H1 (cell line): ENCODE data around the gene PDXDC1. TPM values are rescaled to one million over a fixed set of nuclear protein-coding genes. Genes with fewer than 3 reads are reported as not detected.
"Not testable (repeated sequence)": the region's sequence is repeated elsewhere in the genome, so short reads cannot be mapped to it uniquely, and the experiment has no call there.

Experiments
- CTCF ChIA-PET: fragments of 300-600 bp; sonication (Branson Sonifier 250); formaldehyde crosslinking; loops from one replicate; lab custom pipeline; 2021; ENCODE audit not compliant: partially characterized antibody; lab: Charles Lee
- POLR2A ChIA-PET: fragments of 300-600 bp; sonication (Branson Sonifier 250); formaldehyde crosslinking; loops from one replicate; lab custom pipeline; 2021; ENCODE audit warnings: inconsistent platforms; ENCODE audit not compliant: partially characterized antibody; lab: Charles Lee
- DNase-seq, 2 experiments: peaks; one replicate each; pipeline versions ENCODE4 v3.0.0 to v3.0.0-alpha.2; 2010 to 2022; ENCODE audit warnings: low spot score in 2 of 2, low read depth in 1 of 2, mixed read lengths in 1 of 2
- FAIRE-seq: peaks from 2 replicates; lab custom pipeline; 2011; peaks lifted over from hg19 to GRCh38; lab: Jason Lieb, UNC
- H2AFZ ChIP-seq: 2 replicates; pipeline ENCODE4 v1.8.1; 2012; ENCODE audit warnings: low read length, inconsistent platforms
- H2AK5ac ChIP-seq: 2 replicates; pipeline ENCODE4 v1.6.1; 2013; ENCODE audit warnings: low read depth, low read length
- H2BK120ac ChIP-seq: replicated peaks from 2 replicates; pipeline ENCODE3; 2013; ENCODE audit warnings: low read depth, low read length, inconsistent platforms
- H2BK12ac ChIP-seq: 2 replicates; pipeline ENCODE4 v1.6.1; 2013; ENCODE audit warnings: low read depth, low read length
- H2BK15ac ChIP-seq: 2 replicates; pipeline ENCODE4 v1.6.1; 2013; ENCODE audit warnings: low read length
- H2BK20ac ChIP-seq: 2 replicates; pipeline ENCODE4 v1.6.1; 2013; ENCODE audit warnings: low read length
- H2BK5ac ChIP-seq: 2 replicates; pipeline ENCODE4 v1.6.1; 2013; ENCODE audit warnings: low read depth, low read length
- H3K14ac ChIP-seq: 2 replicates; pipeline ENCODE4 v1.6.1; 2013; ENCODE audit warnings: inconsistent platforms; ENCODE audit not compliant: insufficient read length
- H3K18ac ChIP-seq: 2 replicates; pipeline ENCODE4 v1.6.1; 2013; ENCODE audit warnings: low read length; ENCODE audit errors: extremely low read depth
- H3K23ac ChIP-seq: 2 replicates; pipeline ENCODE4 v1.6.1; 2013; ENCODE audit warnings: inconsistent platforms; ENCODE audit not compliant: insufficient read length
- H3K23me2 ChIP-seq: 2 replicates; pipeline ENCODE4 v1.6.1; 2013; ENCODE audit warnings: low read depth, low read length
- H3K27ac ChIP-seq: 2 replicates; pipeline ENCODE4 v1.6.1; 2011; ENCODE audit warnings: low read depth, low read length, inconsistent platforms
- H3K27me3 ChIP-seq, 4 experiments: replicated peaks in 1 of 4; 1 replicate in 1 of 4; 2 replicates in 3 of 4; pipeline versions ENCODE4 v1.6.1 to v1.8.1; 2011 to 2013; ENCODE audit warnings: low read length in 3 of 4, mild to moderate bottlenecking in 3 of 4, inconsistent platforms in 2 of 4, mixed read lengths in 2 of 4, moderate library complexity in 1 of 4; ENCODE audit not compliant: control insufficient read depth in 3 of 4, insufficient read depth in 3 of 4; ENCODE audit errors: extremely low read depth in 1 of 4
- H3K36me3 ChIP-seq, 4 experiments: 2 replicates each; pipeline versions ENCODE4 v1.6.1 to v1.8.1; 2011 to 2013; ENCODE audit warnings: mild to moderate bottlenecking in 4 of 4, low read length in 3 of 4, moderate library complexity in 2 of 4, control low read depth in 1 of 4, inconsistent platforms in 1 of 4; ENCODE audit not compliant: insufficient read depth in 4 of 4, control insufficient read depth in 2 of 4
- H3K4ac ChIP-seq: replicated peaks from 2 replicates; pipeline ENCODE3; 2013; ENCODE audit warnings: low read length, low read depth, mixed read lengths, inconsistent platforms; ENCODE audit not compliant: insufficient read length
- H3K4me1 ChIP-seq, 4 experiments: replicated peaks in 1 of 4; 1 replicate in 1 of 4; 2 replicates in 3 of 4; pipeline versions ENCODE4 v1.6.1 to v1.8.1; 2011 to 2013; ENCODE audit warnings: low read length in 3 of 4, inconsistent platforms in 2 of 4, mixed read lengths in 1 of 4; ENCODE audit not compliant: insufficient read depth in 4 of 4, control insufficient read depth in 3 of 4
- H3K4me2 ChIP-seq, 2 experiments: 2 replicates each; pipeline versions ENCODE4 v1.6.1 to v1.8.1; 2011 to 2013; ENCODE audit warnings: low read depth in 2 of 2, low read length in 2 of 2, control low read depth in 1 of 2, inconsistent platforms in 1 of 2, mild to moderate bottlenecking in 1 of 2; ENCODE audit not compliant: insufficient read depth in 1 of 2
- H3K4me3 ChIP-seq, 4 experiments: fragments of 200-600, 300-600 bp in 1 of 4; sonication (generic), shearing (Covaris generic), sonication (Bioruptor Twin) in 1 of 4; 2 replicates each; pipeline versions ENCODE4 v1.5.1 to v1.8.1; 2011 to 2016; ENCODE audit warnings: low read length in 4 of 4, low read depth in 3 of 4, control low read depth in 2 of 4, inconsistent platforms in 2 of 4, mild to moderate bottlenecking in 2 of 4, mixed read lengths in 1 of 4, moderate library complexity in 1 of 4; ENCODE audit not compliant: insufficient read depth in 2 of 4; ENCODE audit errors: extremely low read depth in 1 of 4
- H3K56ac ChIP-seq: replicated peaks from 2 replicates; pipeline ENCODE3; 2013; ENCODE audit warnings: low read depth, mild to moderate bottlenecking, mixed read lengths, low read length, inconsistent platforms; ENCODE audit not compliant: insufficient read length
- H3K79me1 ChIP-seq: 2 replicates; pipeline ENCODE4 v1.6.1; 2013; ENCODE audit warnings: low read depth, low read length, control low read depth
- H3K79me2 ChIP-seq, 2 experiments: 2 replicates each; pipeline versions ENCODE4 v1.6.1 to v1.8.1; 2012 to 2013; ENCODE audit warnings: low read length in 2 of 2, mild to moderate bottlenecking in 2 of 2, inconsistent platforms in 1 of 2; ENCODE audit not compliant: insufficient read depth in 2 of 2, control insufficient read depth in 1 of 2
- H3K9ac ChIP-seq, 4 experiments: replicated peaks in 1 of 4; 1 replicate in 1 of 4; 2 replicates in 3 of 4; pipeline versions ENCODE4 v1.6.1 to v1.8.1; 2011 to 2013; ENCODE audit warnings: low read depth in 3 of 4, low read length in 3 of 4, control low read depth in 2 of 4, mild to moderate bottlenecking in 2 of 4, moderate library complexity in 2 of 4, inconsistent platforms in 1 of 4; ENCODE audit errors: extremely low read depth in 1 of 4
- H3K9me3 ChIP-seq, 2 experiments: 2 replicates each; pipeline versions ENCODE4 v1.6.1 to v1.8.1; 2012 to 2013; ENCODE audit warnings: mild to moderate bottlenecking in 2 of 2, moderate library complexity in 2 of 2, control low read depth in 1 of 2, inconsistent platforms in 1 of 2, low read depth in 1 of 2, low read length in 1 of 2, mixed read lengths in 1 of 2; ENCODE audit not compliant: insufficient read depth in 2 of 2
- H4K20me1 ChIP-seq, 2 experiments: replicated peaks in 1 of 2; 2 replicates each; pipeline versions ENCODE3 to v1.8.1; 2011 to 2013; ENCODE audit warnings: inconsistent platforms in 2 of 2, low read length in 2 of 2, mild to moderate bottlenecking in 1 of 2; ENCODE audit not compliant: insufficient read depth in 2 of 2, control insufficient read depth in 1 of 2
- H4K5ac ChIP-seq: 2 replicates; pipeline ENCODE4 v1.6.1; 2013; ENCODE audit warnings: low read length, low read depth, mixed read lengths, inconsistent platforms; ENCODE audit not compliant: insufficient read length
- H4K8ac ChIP-seq: 2 replicates; pipeline ENCODE4 v1.8.0; 2013; ENCODE audit warnings: mild to moderate bottlenecking, moderate library complexity, low read length, inconsistent platforms; ENCODE audit not compliant: insufficient read depth; ENCODE audit errors: extremely low read depth
- H4K91ac ChIP-seq: replicated peaks from 2 replicates; pipeline ENCODE3; 2013; ENCODE audit warnings: low read length, mixed read lengths, inconsistent platforms; ENCODE audit not compliant: insufficient read length
- WGBS, 2 experiments: shearing (Covaris generic) in 1 of 2; methylation state at CpG; one replicate each; pipeline versions ENCODE4 v1.1.6 to v1.1.7; 2013 to 2015; ENCODE audit warnings: low lambda C conversion rate in 2 of 2, mixed read lengths in 2 of 2, inconsistent platforms in 1 of 2, low coverage in 1 of 2, missing lambda C conversion rate in 1 of 2; ENCODE audit not compliant: insufficient replicate concordance in 2 of 2, insufficient coverage in 1 of 2, insufficient read length in 1 of 2; ENCODE audit errors: extremely low coverage in 1 of 2, missing lambda C conversion rate in 1 of 2; 5-methylcytosine and 5-hydroxymethylcytosine counted together
- polyA plus RNA-seq, 7 experiments: library from polyadenylated mRNA; depleted of rRNA in 3 of 7; stranded (reverse) in 5 of 7; unstranded in 2 of 7; fragments of >200 nt in 5 of 7; fragments of 200-250 nt in 2 of 7; gene quantifications; 1 replicate in 5 of 7; 2 replicates in 1 of 7; 4 replicates in 1 of 7; pipeline versions ENCODE4 v1.2.1 to v1.2.3, GENCODE V29; 2011 to 2013; ENCODE audit warnings: missing spikeins in 2 of 7, mixed read lengths in 2 of 7
- total RNA-seq: library from RNA; stranded (reverse); fragmentation: NEBNext Ultra II Directional; extraction: Animal tissue kit (Norgen Biotek cat#: 25700); gene quantifications from 2 replicates; pipeline ENCODE4 v1.2.1, GENCODE V29; 2021

Gene PDXDC1
- total and polyA plus RNA-seq, 2 of the 8 experiments (the other 6 are each of a cell fraction or from before 2014, with no cell fraction given): 56.6 to 118 TPM

GRCh38 chr16:15180946-15181345 lies 206.1 kb downstream of the PDXDC1 start:
- H3K27ac ChIP-seq, H3K79me1 ChIP-seq, H3K27me3 ChIP-seq, H2BK15ac ChIP-seq, H2BK5ac ChIP-seq, FAIRE-seq, H3K14ac ChIP-seq, POLR2A ChIA-PET, H3K4me2 ChIP-seq, H3K23ac ChIP-seq, H3K4me1 ChIP-seq, H4K8ac ChIP-seq, H2BK20ac ChIP-seq, H2AK5ac ChIP-seq, H3K9me3 ChIP-seq, H4K91ac ChIP-seq, H3K79me2 ChIP-seq, DNase-seq, H3K36me3 ChIP-seq, H3K9ac ChIP-seq, H2BK12ac ChIP-seq, CTCF ChIA-PET, H3K18ac ChIP-seq, H3K23me2 ChIP-seq, H2AFZ ChIP-seq, H4K5ac ChIP-seq, H2BK120ac ChIP-seq, H3K4me3 ChIP-seq, H4K20me1 ChIP-seq, H3K56ac ChIP-seq, H3K4ac ChIP-seq: not testable (repeated sequence)
- 83% methylated on average over 1 of the region's 1 CpG; no CpG with 5 or more reads in 1 of the 2 experiments for WGBS, 2 experiments

- H3K36me3 ChIP-seq, H2AK5ac ChIP-seq, POLR2A ChIA-PET, H4K8ac ChIP-seq, H3K4me1 ChIP-seq, H4K20me1 ChIP-seq, H2BK20ac ChIP-seq, H3K9ac ChIP-seq, H3K23ac ChIP-seq, H3K27ac ChIP-seq, H3K18ac ChIP-seq, H3K79me1 ChIP-seq, H3K79me2 ChIP-seq, H3K27me3 ChIP-seq, H3K56ac ChIP-seq, H2BK15ac ChIP-seq, H3K4ac ChIP-seq, H3K9me3 ChIP-seq, H4K5ac ChIP-seq, CTCF ChIA-PET, H3K14ac ChIP-seq, DNase-seq, H3K23me2 ChIP-seq, H3K4me2 ChIP-seq, H3K4me3 ChIP-seq, H2AFZ ChIP-seq, H2BK120ac ChIP-seq, H2BK12ac ChIP-seq, H4K91ac ChIP-seq, H2BK5ac ChIP-seq: not testable (repeated sequence)
- WGBS, 2 experiments: 53% methylated on average over 1 of the region's 1 CpG; no CpG with 5 or more reads in 1 of the 2 experiments
- FAIRE-seq: peak; percentile 63
Measured at GRCh38 chr16:15184000-15184399, 209.2 kb downstream of the PDXDC1 start.
